WTC11 (cell line): ENCODE data around the gene MNAT1.

Source experiments
- ATF3 ChIP-seq: sonication (generic); formaldehyde crosslinking; conservative IDR thresholded peaks from 2 replicates; pipeline ENCODE4 v1.8.1; 2022; ENCODE audit warnings: mild to moderate bottlenecking, missing genetic modification reagents
- CTCF ChIP-seq: fragments of 200-600 bp; IDR thresholded peaks from 2 replicates; pipeline ENCODE4 v1.8.0; 2022; ENCODE audit warnings: antibody characterized with exemption
- IRF1 ChIP-seq: sonication (generic); formaldehyde crosslinking; IDR thresholded peaks from 2 replicates; pipeline ENCODE4 v1.8.0; 2023; ENCODE audit warnings: missing genetic modification reagents
- IRF2 ChIP-seq: sonication (generic); formaldehyde crosslinking; IDR thresholded peaks from 2 replicates; pipeline ENCODE4 v1.8.0; 2022; ENCODE audit warnings: low read depth, missing genetic modification reagents, borderline replicate concordance
- RELA ChIP-seq: sonication (generic); formaldehyde crosslinking; IDR thresholded peaks from 2 replicates; pipeline ENCODE4 v1.8.1; 2022; ENCODE audit warnings: missing genetic modification reagents, mild to moderate bottlenecking, borderline replicate concordance
- ZSCAN18 ChIP-seq: fragments of 250-450 bp; sonication (Bioruptor Pico); IDR thresholded peaks from 2 replicates; pipeline ENCODE4 v2.1.2; 2022; ENCODE audit warnings: mild to moderate bottlenecking, moderate library complexity

GRCh38 chr14:60753264-60754119, 18.9 kb downstream of the MNAT1 start:
- TF ChIP-seq IRF2 (CRISPR knock-in tag) (no peak), IRF1 (CRISPR knock-in tag) (no peak), ZSCAN18 (no peak), ATF3 (no peak), CTCF (no peak), RELA (CRISPR knock-in tag) (no peak)
